ENCODE measurements around the gene BTG2.
"Not testable (repeated sequence)": the region's sequence is repeated elsewhere in the genome, so short reads cannot be mapped to it uniquely, and the experiment has no call there.

Gene BTG2

GRCh38 chr1:203304919-203305808 is at the start of gene BTG2:
Gene BTG2 (plus strand): TSS chr1:203305519. CDS start chr1:203305607, 88 bp downstream.
- TF ChIP-seq CTCF (IDR thresholded peaks at IDR 0.05; ENCODE audit: extremely low read depth, missing control alignments), result no peak

DNA sequence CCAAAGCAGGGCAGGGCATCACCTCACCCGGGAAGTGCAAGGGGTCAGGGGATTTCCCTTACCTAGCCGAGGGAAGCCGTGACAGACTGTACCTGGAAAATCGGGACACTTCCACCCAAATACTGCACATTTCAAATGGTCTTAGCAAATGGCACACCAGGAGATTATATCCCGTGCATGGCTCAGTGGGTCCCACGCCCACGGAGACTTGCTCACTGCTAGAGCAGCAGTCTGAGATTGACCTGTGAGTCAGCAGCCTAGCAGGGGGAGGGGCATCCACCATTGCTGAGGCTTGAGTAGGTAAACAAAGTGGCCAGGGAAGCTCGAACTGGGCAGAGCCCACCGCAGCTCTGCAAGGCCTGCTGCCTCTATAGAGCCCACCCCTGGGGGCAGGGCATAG is 48.7 kb upstream of the BTG2 start:
- not testable (repeated sequence) for DNase-seq (ENCODE audit: low spot score)

More at GRCh38 chr1:203304919-203305808, at the start of gene BTG2:
- peak; percentile 93 for DNase-seq (ENCODE audit: low spot score)

DNA sequence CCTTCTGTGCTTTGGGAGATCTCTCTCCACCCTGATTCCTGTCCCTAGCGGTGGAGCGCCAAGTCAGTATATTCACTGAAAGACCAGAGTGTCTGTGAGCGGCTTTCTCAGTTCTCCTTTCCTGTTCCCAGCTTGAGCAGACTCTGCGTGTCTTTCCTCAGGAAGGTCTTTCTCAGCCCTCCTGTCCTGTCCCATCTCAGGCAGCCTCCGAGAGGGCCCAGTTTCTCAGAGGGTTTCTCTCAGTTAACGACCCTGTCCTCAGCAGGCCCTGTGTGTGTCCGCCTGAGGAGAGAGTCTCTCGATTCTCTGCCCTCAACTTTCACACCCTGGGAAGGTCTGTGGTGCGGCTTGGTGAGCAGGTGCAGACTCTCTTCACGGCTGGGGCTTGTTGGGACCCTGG is 41.8 kb upstream of the BTG2 start:
- no peak for DNase-seq (ENCODE audit: low spot score)
- no peak for TF ChIP-seq CTCF (IDR thresholded peaks at IDR 0.05; ENCODE audit: extremely low read depth, missing control alignments)

DNA sequence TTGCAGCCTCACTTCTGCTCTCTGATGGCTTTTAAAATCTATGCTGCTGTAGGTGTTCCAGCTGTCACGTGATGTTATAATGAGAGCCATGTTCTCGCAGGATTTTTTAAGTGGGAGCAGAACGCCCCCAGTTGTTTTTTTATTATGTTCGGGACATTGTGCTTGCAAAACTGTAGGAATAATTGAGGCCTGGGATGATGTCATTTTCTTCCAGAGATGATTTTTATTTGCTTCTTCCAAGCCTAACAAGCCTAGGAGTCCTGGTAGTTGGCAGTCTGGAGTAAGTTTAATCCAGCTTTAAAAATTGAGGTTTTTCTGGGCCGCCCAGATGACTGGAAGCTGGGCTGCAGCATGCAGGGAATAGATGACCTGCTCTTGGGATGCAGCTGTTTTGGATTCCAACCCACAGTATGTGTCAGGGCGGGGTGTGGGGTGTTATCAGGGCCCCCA is 41.2 kb upstream of the BTG2 start:
- TF ChIP-seq CTCF (IDR thresholded peaks at IDR 0.05; ENCODE audit: extremely low read depth, missing control alignments), result no peak
- DNase-seq (ENCODE audit: low spot score), result no peak

- DNase-seq (ENCODE audit: low spot score), result no peak
- TF ChIP-seq CTCF (IDR thresholded peaks at IDR 0.05; ENCODE audit: extremely low read depth, missing control alignments), result no peak
Observed at GRCh38 chr1:203265541-203265940, 39.8 kb upstream of the BTG2 start.

DNA sequence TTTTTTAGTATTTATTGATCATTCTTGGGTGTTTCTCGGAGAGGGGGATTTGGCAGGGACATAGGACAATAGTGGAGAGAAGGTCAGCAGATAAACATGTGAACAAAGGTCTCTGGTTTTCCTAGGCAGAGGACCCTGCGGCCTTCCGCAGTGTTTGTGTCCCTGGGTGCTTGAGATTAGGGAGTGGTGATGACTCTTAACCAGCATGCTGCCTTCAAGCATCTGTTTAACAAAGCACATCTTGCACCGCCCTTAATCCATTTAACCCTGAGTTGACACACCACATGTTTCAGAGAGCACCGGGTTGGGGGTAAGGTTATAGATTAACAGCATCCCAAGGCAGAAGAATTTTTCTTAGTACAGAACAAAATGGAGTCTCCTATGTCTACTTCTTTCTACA is 39.2 kb upstream of the BTG2 start:
- not testable (repeated sequence) for DNase-seq (ENCODE audit: low spot score)

DNA sequence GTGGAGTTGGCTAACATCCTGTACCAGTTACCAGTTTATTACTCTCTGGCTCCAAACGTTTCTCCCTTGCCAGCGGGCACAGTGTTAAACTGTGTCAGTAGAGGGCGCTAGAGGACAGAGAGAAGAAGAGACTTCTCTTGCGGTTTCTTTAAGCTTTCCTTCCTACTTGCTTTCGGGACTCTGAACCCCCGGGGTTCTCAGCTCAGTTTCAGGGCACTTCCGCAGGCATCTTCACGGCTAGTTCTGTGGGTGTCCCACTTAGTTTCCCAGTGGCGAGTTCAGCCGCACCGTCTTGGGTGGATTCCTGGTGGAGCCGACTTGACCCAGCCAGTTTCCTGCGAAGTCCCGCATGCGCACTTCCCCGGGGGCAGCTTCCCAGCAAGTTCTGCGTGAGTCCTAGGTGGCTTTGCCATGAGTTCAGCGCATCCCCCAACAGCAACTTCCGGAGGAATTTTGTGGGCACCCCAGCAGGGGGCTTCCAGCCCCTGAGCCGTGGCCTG is 37.9 kb upstream of the BTG2 start:
- DNase-seq (ENCODE audit: low spot score), result peak; percentile 87
- TF ChIP-seq CTCF (IDR thresholded peaks at IDR 0.05; ENCODE audit: extremely low read depth, missing control alignments), result peak; percentile 73

- TF ChIP-seq CTCF (IDR thresholded peaks at IDR 0.05; ENCODE audit: extremely low read depth, missing control alignments), result no peak
- no peak for DNase-seq (ENCODE audit: low spot score)
Observed at GRCh38 chr1:203267912-203268311, 37.4 kb upstream of the BTG2 start.

Measured in GM20000 (cell line).